Measurements from ENCODE around the gene TMEM62. TPM values are rescaled to one million over a fixed set of nuclear protein-coding genes. Genes with fewer than 3 reads are reported as not detected.

Gene TMEM62
- polyA plus RNA-seq, 2 of the 4 experiments (the other 2 are of a cell fraction), result 6.9 to 7.8 TPM

GRCh38 chr15:43220991-43221403 is 87.6 kb downstream of the TMEM62 start, which contains the start of gene EPB42:
EPB42 (minus strand) TSS chr15:43221018; CDS start chr15:43220825, 193 bp downstream.
- no peak for ATAC-seq
- no peaks in the 10 kb centered on the region for H3K9me3 ChIP-seq
- no peak for TF ChIP-seq ATOH8 (CRISPR knock-in tag; IDR thresholded peaks at IDR 0.05; ENCODE audit: low read depth)
- no peak within 1 kb of the TSS for H3K4me3 ChIP-seq
- H3K4me1 ChIP-seq, result no peaks in the 10 kb centered on the region
- DNase-seq (ENCODE audit: low read depth in 1 of 2, low spot score in 1 of 2), result no peak
- POLR2A ChIA-PET, result no interaction called here
- H3K4me2 ChIP-seq, result no peak within 1 kb of the TSS
- CTCF ChIA-PET, result no interaction called here
- no peak for FAIRE-seq
- WGBS (ENCODE audit: missing lambda C conversion rate), result 46% methylated on average over 2 of the region's 3 CpGs
- H3K27ac ChIP-seq, result no peak within 1 kb of the TSS

GRCh38 chr15:43221422-43221821 is 88.0 kb downstream of the TMEM62 start:
- no peak overlapping the region for H3K27ac ChIP-seq
- TF ChIP-seq NPAS2 (CRISPR knock-in tag; IDR thresholded peaks at IDR 0.05; ENCODE audit: borderline replicate concordance) (no peak), MAZ (IDR thresholded peaks at IDR 0.05; ENCODE audit: borderline replicate concordance, low read depth, low read length) (no peak), REST (IDR thresholded peaks at IDR 0.05) (no peak), HOXB5 (CRISPR knock-in tag; IDR thresholded peaks at IDR 0.05) (no peak), FOSB (CRISPR knock-in tag; IDR thresholded peaks at IDR 0.05) (no peak), TP53 (CRISPR knock-in tag; IDR thresholded peaks at IDR 0.05) (no peak), ZSCAN20 (CRISPR knock-in tag; IDR thresholded peaks at IDR 0.05) (no peak), ZFP36 (IDR thresholded peaks at IDR 0.05; ENCODE audit: borderline replicate concordance, partially characterized antibody) (no peak), CTCF (IDR thresholded peaks at IDR 0.05) (no peak), ATOH8 (CRISPR knock-in tag; IDR thresholded peaks at IDR 0.05; ENCODE audit: low read depth) (no peak), HES2 (IDR thresholded peaks at IDR 0.05) (no peak), JUNB (IDR thresholded peaks at IDR 0.05) (no peak), ESRRA (IDR thresholded peaks at IDR 0.05; ENCODE audit: borderline replicate concordance, low read length) (no peak), CBX2 (IDR thresholded peaks at IDR 0.05; ENCODE audit: borderline replicate concordance, low read depth) (no peak), MYC (IDR thresholded peaks at IDR 0.05; ENCODE audit: borderline replicate concordance, low read length) (no peak)
- POLR2A ChIA-PET, result no interaction called here
- no peaks in the 10 kb centered on the region for H3K4me1 ChIP-seq
- no peak overlapping the region for H3K4me3 ChIP-seq
- 62% methylated on average over 1 of the region's 1 CpG for WGBS (ENCODE audit: missing lambda C conversion rate)
- CTCF ChIA-PET, result interaction anchor here (1.8 kb wide), 1 partner anchor 64 kb away, joined by 8 read pairs; no protein-coding TSS in a partner anchor
- DNase-seq (ENCODE audit: low read depth in 1 of 2, low spot score in 1 of 2) (no peak), ATAC-seq (no peak), FAIRE-seq (no peak)
- no peaks in the 10 kb centered on the region for H3K9me3 ChIP-seq
- H3K4me2 ChIP-seq, result no peak overlapping the region
